Stomach (tissue), 4 donors: ENCODE measurements around the gene RIC1.

Experiments
- EP300 ChIP-seq: sonication (generic); formaldehyde crosslinking; IDR thresholded peaks from one replicate; pipeline ENCODE4 v1.6.1; 2017; ENCODE audit warnings: antibody characterized with exemption
- POLR2A ChIP-seq, 4 donors: fragments of 450-650 bp; IDR thresholded peaks; one replicate each; pipeline ENCODE4 v1.6.1; 2016; ENCODE audit warnings: antibody characterized with exemption in 4 of 4, control low read depth in 2 of 4, mild to moderate bottlenecking in 1 of 4, moderate library complexity in 1 of 4
- TF ChIP-seq, protein P1 (sequence below), 7 experiments: fragments of 450-650 bp in 4 of 7; fragments of 200-600 bp in 3 of 7; sonication (generic) in 3 of 7; IDR thresholded peaks; one replicate each; pipeline ENCODE4 v1.5.1; 2016 to 2019; ENCODE audit warnings: antibody characterized with exemption in 7 of 7, control low read depth in 2 of 7, mild to moderate bottlenecking in 1 of 7

DNA sequence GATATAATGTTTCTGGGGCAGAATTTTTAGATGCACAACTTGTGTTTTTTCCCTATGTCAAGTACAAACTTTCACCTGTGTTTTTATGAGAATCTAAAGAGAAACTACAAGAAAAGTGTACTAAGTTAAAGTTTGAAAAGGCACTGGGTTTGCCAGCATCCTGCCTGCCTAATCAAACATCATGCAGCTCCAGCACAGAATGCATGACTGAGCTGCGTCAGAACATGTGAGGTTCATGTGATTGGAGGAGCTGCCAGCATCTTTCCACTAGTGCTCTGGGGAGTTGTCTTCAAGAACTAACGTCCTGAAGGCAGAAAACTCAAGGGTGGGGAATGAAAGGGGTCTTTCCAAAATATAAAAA lies 46.1 kb upstream of the RIC1 start:
- TF ChIP-seq POLR2A (IDR thresholded peaks at IDR 0.05) (no peak), EP300 (no peak)
- TF ChIP-seq, protein P1, sequence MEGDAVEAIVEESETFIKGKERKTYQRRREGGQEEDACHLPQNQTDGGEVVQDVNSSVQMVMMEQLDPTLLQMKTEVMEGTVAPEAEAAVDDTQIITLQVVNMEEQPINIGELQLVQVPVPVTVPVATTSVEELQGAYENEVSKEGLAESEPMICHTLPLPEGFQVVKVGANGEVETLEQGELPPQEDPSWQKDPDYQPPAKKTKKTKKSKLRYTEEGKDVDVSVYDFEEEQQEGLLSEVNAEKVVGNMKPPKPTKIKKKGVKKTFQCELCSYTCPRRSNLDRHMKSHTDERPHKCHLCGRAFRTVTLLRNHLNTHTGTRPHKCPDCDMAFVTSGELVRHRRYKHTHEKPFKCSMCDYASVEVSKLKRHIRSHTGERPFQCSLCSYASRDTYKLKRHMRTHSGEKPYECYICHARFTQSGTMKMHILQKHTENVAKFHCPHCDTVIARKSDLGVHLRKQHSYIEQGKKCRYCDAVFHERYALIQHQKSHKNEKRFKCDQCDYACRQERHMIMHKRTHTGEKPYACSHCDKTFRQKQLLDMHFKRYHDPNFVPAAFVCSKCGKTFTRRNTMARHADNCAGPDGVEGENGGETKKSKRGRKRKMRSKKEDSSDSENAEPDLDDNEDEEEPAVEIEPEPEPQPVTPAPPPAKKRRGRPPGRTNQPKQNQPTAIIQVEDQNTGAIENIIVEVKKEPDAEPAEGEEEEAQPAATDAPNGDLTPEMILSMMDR (IDR thresholded peaks at IDR 0.05), result no peak
